ENCODE measurements around the gene ESYT2.

DNA sequence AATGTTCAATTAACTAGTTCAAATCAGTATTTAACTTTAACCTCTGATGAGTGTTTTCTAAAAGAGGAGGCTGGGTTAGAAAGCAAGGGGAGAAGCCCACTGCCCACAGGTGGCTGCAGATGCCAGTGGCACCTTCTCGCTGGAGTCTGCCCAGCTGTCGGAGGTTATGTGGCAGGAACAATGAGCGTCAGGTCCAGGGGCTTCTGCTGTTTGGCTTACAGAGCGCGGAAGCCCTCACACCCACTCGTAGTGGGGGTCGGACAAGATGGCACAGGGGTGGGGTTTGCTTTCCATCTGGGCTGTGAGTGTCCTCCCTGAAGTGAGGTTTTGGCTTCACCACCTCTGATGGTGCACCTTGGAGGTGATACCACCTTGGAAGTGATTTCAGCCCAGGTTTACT is 35.5 kb upstream of the ESYT2 start:
- TF ChIP-seq, protein P1, sequence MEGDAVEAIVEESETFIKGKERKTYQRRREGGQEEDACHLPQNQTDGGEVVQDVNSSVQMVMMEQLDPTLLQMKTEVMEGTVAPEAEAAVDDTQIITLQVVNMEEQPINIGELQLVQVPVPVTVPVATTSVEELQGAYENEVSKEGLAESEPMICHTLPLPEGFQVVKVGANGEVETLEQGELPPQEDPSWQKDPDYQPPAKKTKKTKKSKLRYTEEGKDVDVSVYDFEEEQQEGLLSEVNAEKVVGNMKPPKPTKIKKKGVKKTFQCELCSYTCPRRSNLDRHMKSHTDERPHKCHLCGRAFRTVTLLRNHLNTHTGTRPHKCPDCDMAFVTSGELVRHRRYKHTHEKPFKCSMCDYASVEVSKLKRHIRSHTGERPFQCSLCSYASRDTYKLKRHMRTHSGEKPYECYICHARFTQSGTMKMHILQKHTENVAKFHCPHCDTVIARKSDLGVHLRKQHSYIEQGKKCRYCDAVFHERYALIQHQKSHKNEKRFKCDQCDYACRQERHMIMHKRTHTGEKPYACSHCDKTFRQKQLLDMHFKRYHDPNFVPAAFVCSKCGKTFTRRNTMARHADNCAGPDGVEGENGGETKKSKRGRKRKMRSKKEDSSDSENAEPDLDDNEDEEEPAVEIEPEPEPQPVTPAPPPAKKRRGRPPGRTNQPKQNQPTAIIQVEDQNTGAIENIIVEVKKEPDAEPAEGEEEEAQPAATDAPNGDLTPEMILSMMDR (optimal IDR thresholded peaks at IDR 0.05 in 1 of 3, IDR thresholded peaks at IDR 0.05 in 1 of 3, conservative IDR thresholded peaks at IDR 0.05 in 1 of 3; ENCODE audit: extremely low read depth in 1 of 3, insufficient read depth in 2 of 3, low read length in 3 of 3) = no peak
- no peak for TF ChIP-seq EZH2 (IDR thresholded peaks at IDR 0.05; ENCODE audit: low read length)
